H1 (cell line): ENCODE data around the gene NASP. TPM values are rescaled to one million over a fixed set of nuclear protein-coding genes. Genes with fewer than 3 reads are reported as not detected.

Experiments
- CTCF ChIA-PET: fragments of 300-600 bp; sonication (Branson Sonifier 250); formaldehyde crosslinking; loops from one replicate; lab custom pipeline; 2021; ENCODE audit not compliant: partially characterized antibody; lab: Charles Lee
- POLR2A ChIA-PET: fragments of 300-600 bp; sonication (Branson Sonifier 250); formaldehyde crosslinking; loops from one replicate; lab custom pipeline; 2021; ENCODE audit warnings: inconsistent platforms; ENCODE audit not compliant: partially characterized antibody; lab: Charles Lee
- DNase-seq, 2 experiments: peaks; one replicate each; pipeline versions ENCODE4 v3.0.0 to v3.0.0-alpha.2; 2010 to 2022; ENCODE audit warnings: low spot score in 2 of 2, low read depth in 1 of 2, mixed read lengths in 1 of 2
- FAIRE-seq: peaks from 2 replicates; lab custom pipeline; 2011; peaks lifted over from hg19 to GRCh38; lab: Jason Lieb, UNC
- H2AFZ ChIP-seq: 2 replicates; pipeline ENCODE4 v1.8.1; 2012; ENCODE audit warnings: low read length, inconsistent platforms
- H2AK5ac ChIP-seq: 2 replicates; pipeline ENCODE4 v1.6.1; 2013; ENCODE audit warnings: low read depth, low read length
- H2BK120ac ChIP-seq: replicated peaks from 2 replicates; pipeline ENCODE3; 2013; ENCODE audit warnings: low read depth, low read length, inconsistent platforms
- H2BK12ac ChIP-seq: 2 replicates; pipeline ENCODE4 v1.6.1; 2013; ENCODE audit warnings: low read depth, low read length
- H2BK15ac ChIP-seq: 2 replicates; pipeline ENCODE4 v1.6.1; 2013; ENCODE audit warnings: low read length
- H2BK20ac ChIP-seq: 2 replicates; pipeline ENCODE4 v1.6.1; 2013; ENCODE audit warnings: low read length
- H2BK5ac ChIP-seq: 2 replicates; pipeline ENCODE4 v1.6.1; 2013; ENCODE audit warnings: low read depth, low read length
- H3K14ac ChIP-seq: 2 replicates; pipeline ENCODE4 v1.6.1; 2013; ENCODE audit warnings: inconsistent platforms; ENCODE audit not compliant: insufficient read length
- H3K18ac ChIP-seq: 2 replicates; pipeline ENCODE4 v1.6.1; 2013; ENCODE audit warnings: low read length; ENCODE audit errors: extremely low read depth
- H3K23ac ChIP-seq: 2 replicates; pipeline ENCODE4 v1.6.1; 2013; ENCODE audit warnings: inconsistent platforms; ENCODE audit not compliant: insufficient read length
- H3K23me2 ChIP-seq: 2 replicates; pipeline ENCODE4 v1.6.1; 2013; ENCODE audit warnings: low read depth, low read length
- H3K27ac ChIP-seq: 2 replicates; pipeline ENCODE4 v1.6.1; 2011; ENCODE audit warnings: low read depth, low read length, inconsistent platforms
- H3K27me3 ChIP-seq, 4 experiments: replicated peaks in 1 of 4; 1 replicate in 1 of 4; 2 replicates in 3 of 4; pipeline versions ENCODE4 v1.6.1 to v1.8.1; 2011 to 2013; ENCODE audit warnings: low read length in 3 of 4, mild to moderate bottlenecking in 3 of 4, inconsistent platforms in 2 of 4, mixed read lengths in 2 of 4, moderate library complexity in 1 of 4; ENCODE audit not compliant: control insufficient read depth in 3 of 4, insufficient read depth in 3 of 4; ENCODE audit errors: extremely low read depth in 1 of 4
- H3K36me3 ChIP-seq, 4 experiments: 2 replicates each; pipeline versions ENCODE4 v1.6.1 to v1.8.1; 2011 to 2013; ENCODE audit warnings: mild to moderate bottlenecking in 4 of 4, low read length in 3 of 4, moderate library complexity in 2 of 4, control low read depth in 1 of 4, inconsistent platforms in 1 of 4; ENCODE audit not compliant: insufficient read depth in 4 of 4, control insufficient read depth in 2 of 4
- H3K4ac ChIP-seq: replicated peaks from 2 replicates; pipeline ENCODE3; 2013; ENCODE audit warnings: low read length, low read depth, mixed read lengths, inconsistent platforms; ENCODE audit not compliant: insufficient read length
- H3K4me1 ChIP-seq, 4 experiments: replicated peaks in 1 of 4; 1 replicate in 1 of 4; 2 replicates in 3 of 4; pipeline versions ENCODE4 v1.6.1 to v1.8.1; 2011 to 2013; ENCODE audit warnings: low read length in 3 of 4, inconsistent platforms in 2 of 4, mixed read lengths in 1 of 4; ENCODE audit not compliant: insufficient read depth in 4 of 4, control insufficient read depth in 3 of 4
- H3K4me2 ChIP-seq, 2 experiments: 2 replicates each; pipeline versions ENCODE4 v1.6.1 to v1.8.1; 2011 to 2013; ENCODE audit warnings: low read depth in 2 of 2, low read length in 2 of 2, control low read depth in 1 of 2, inconsistent platforms in 1 of 2, mild to moderate bottlenecking in 1 of 2; ENCODE audit not compliant: insufficient read depth in 1 of 2
- H3K4me3 ChIP-seq, 4 experiments: fragments of 200-600, 300-600 bp in 1 of 4; sonication (generic), shearing (Covaris generic), sonication (Bioruptor Twin) in 1 of 4; 2 replicates each; pipeline versions ENCODE4 v1.5.1 to v1.8.1; 2011 to 2016; ENCODE audit warnings: low read length in 4 of 4, low read depth in 3 of 4, control low read depth in 2 of 4, inconsistent platforms in 2 of 4, mild to moderate bottlenecking in 2 of 4, mixed read lengths in 1 of 4, moderate library complexity in 1 of 4; ENCODE audit not compliant: insufficient read depth in 2 of 4; ENCODE audit errors: extremely low read depth in 1 of 4
- H3K56ac ChIP-seq: replicated peaks from 2 replicates; pipeline ENCODE3; 2013; ENCODE audit warnings: low read depth, mild to moderate bottlenecking, mixed read lengths, low read length, inconsistent platforms; ENCODE audit not compliant: insufficient read length
- H3K79me1 ChIP-seq: 2 replicates; pipeline ENCODE4 v1.6.1; 2013; ENCODE audit warnings: low read depth, low read length, control low read depth
- H3K79me2 ChIP-seq, 2 experiments: 2 replicates each; pipeline versions ENCODE4 v1.6.1 to v1.8.1; 2012 to 2013; ENCODE audit warnings: low read length in 2 of 2, mild to moderate bottlenecking in 2 of 2, inconsistent platforms in 1 of 2; ENCODE audit not compliant: insufficient read depth in 2 of 2, control insufficient read depth in 1 of 2
- H3K9ac ChIP-seq, 4 experiments: replicated peaks in 1 of 4; 1 replicate in 1 of 4; 2 replicates in 3 of 4; pipeline versions ENCODE4 v1.6.1 to v1.8.1; 2011 to 2013; ENCODE audit warnings: low read depth in 3 of 4, low read length in 3 of 4, control low read depth in 2 of 4, mild to moderate bottlenecking in 2 of 4, moderate library complexity in 2 of 4, inconsistent platforms in 1 of 4; ENCODE audit errors: extremely low read depth in 1 of 4
- H3K9me3 ChIP-seq, 2 experiments: 2 replicates each; pipeline versions ENCODE4 v1.6.1 to v1.8.1; 2012 to 2013; ENCODE audit warnings: mild to moderate bottlenecking in 2 of 2, moderate library complexity in 2 of 2, control low read depth in 1 of 2, inconsistent platforms in 1 of 2, low read depth in 1 of 2, low read length in 1 of 2, mixed read lengths in 1 of 2; ENCODE audit not compliant: insufficient read depth in 2 of 2
- H4K20me1 ChIP-seq, 2 experiments: replicated peaks in 1 of 2; 2 replicates each; pipeline versions ENCODE3 to v1.8.1; 2011 to 2013; ENCODE audit warnings: inconsistent platforms in 2 of 2, low read length in 2 of 2, mild to moderate bottlenecking in 1 of 2; ENCODE audit not compliant: insufficient read depth in 2 of 2, control insufficient read depth in 1 of 2
- H4K5ac ChIP-seq: 2 replicates; pipeline ENCODE4 v1.6.1; 2013; ENCODE audit warnings: low read length, low read depth, mixed read lengths, inconsistent platforms; ENCODE audit not compliant: insufficient read length
- H4K8ac ChIP-seq: 2 replicates; pipeline ENCODE4 v1.8.0; 2013; ENCODE audit warnings: mild to moderate bottlenecking, moderate library complexity, low read length, inconsistent platforms; ENCODE audit not compliant: insufficient read depth; ENCODE audit errors: extremely low read depth
- H4K91ac ChIP-seq: replicated peaks from 2 replicates; pipeline ENCODE3; 2013; ENCODE audit warnings: low read length, mixed read lengths, inconsistent platforms; ENCODE audit not compliant: insufficient read length
- MAFK ChIP-seq: IDR thresholded peaks from 2 replicates; pipeline ENCODE4 v1.6.1; 2012; ENCODE audit warnings: low read depth, mild to moderate bottlenecking, improper control_type of control experiment, low read length
- NRF1 ChIP-seq: IDR thresholded peaks from 2 replicates; pipeline ENCODE4 v1.6.1; 2011; ENCODE audit warnings: mild to moderate bottlenecking, low read depth, low read length, improper control_type of control experiment
- POLR2AphosphoS5 ChIP-seq: IDR thresholded peaks from 2 replicates; pipeline ENCODE4 v1.6.1; 2011; ENCODE audit warnings: low read depth, low read length
- SP1 ChIP-seq: IDR thresholded peaks from 2 replicates; pipeline ENCODE4 v1.6.1; 2011; ENCODE audit warnings: low read depth, low read length
- TAF7 ChIP-seq: optimal IDR thresholded peaks from 2 replicates; pipeline ENCODE3; 2011; ENCODE audit warnings: low read depth, mild to moderate bottlenecking, inconsistent platforms, low read length, moderate library complexity, borderline replicate concordance
- TBP ChIP-seq: IDR thresholded peaks from 2 replicates; pipeline ENCODE4 v1.6.1; 2011; ENCODE audit warnings: low read depth, low read length, improper control_type of control experiment
- TCF12 ChIP-seq: IDR thresholded peaks from 2 replicates; pipeline ENCODE4 v1.6.1; 2011; ENCODE audit warnings: low read depth, mild to moderate bottlenecking, low read length
- WGBS, 2 experiments: shearing (Covaris generic) in 1 of 2; methylation state at CpG; one replicate each; pipeline versions ENCODE4 v1.1.6 to v1.1.7; 2013 to 2015; ENCODE audit warnings: low lambda C conversion rate in 2 of 2, mixed read lengths in 2 of 2, inconsistent platforms in 1 of 2, low coverage in 1 of 2, missing lambda C conversion rate in 1 of 2; ENCODE audit not compliant: insufficient replicate concordance in 2 of 2, insufficient coverage in 1 of 2, insufficient read length in 1 of 2; ENCODE audit errors: extremely low coverage in 1 of 2, missing lambda C conversion rate in 1 of 2; 5-methylcytosine and 5-hydroxymethylcytosine counted together
- polyA plus RNA-seq, 7 experiments: library from polyadenylated mRNA; depleted of rRNA in 3 of 7; stranded (reverse) in 5 of 7; unstranded in 2 of 7; fragments of >200 nt in 5 of 7; fragments of 200-250 nt in 2 of 7; gene quantifications; 1 replicate in 5 of 7; 2 replicates in 1 of 7; 4 replicates in 1 of 7; pipeline versions ENCODE4 v1.2.1 to v1.2.3, GENCODE V29; 2011 to 2013; ENCODE audit warnings: missing spikeins in 2 of 7, mixed read lengths in 2 of 7
- total RNA-seq: library from RNA; stranded (reverse); fragmentation: NEBNext Ultra II Directional; extraction: Animal tissue kit (Norgen Biotek cat#: 25700); gene quantifications from 2 replicates; pipeline ENCODE4 v1.2.1, GENCODE V29; 2021

The NASP gene
- total and polyA plus RNA-seq, 2 of the 8 experiments (the other 6 are each of a cell fraction or from before 2014, with no cell fraction given) = 263 to 647 TPM

- no peak overlapping the region for H3K9ac ChIP-seq
- no peak overlapping the region for H2BK12ac ChIP-seq
- FAIRE-seq = no peak
- H2BK15ac ChIP-seq = no peak overlapping the region
- no peak overlapping the region for H3K14ac ChIP-seq
- no peak overlapping the region for H3K4me3 ChIP-seq
- no peak overlapping the region for H4K8ac ChIP-seq
- H3K4me2 ChIP-seq = no peak overlapping the region
- no peak overlapping the region for H3K4ac ChIP-seq
- no peaks in the 10 kb centered on the region for H3K79me1 ChIP-seq
- TF ChIP-seq TAF7 (no peak), POLR2AphosphoS5 (no peak), NRF1 (no peak), MAFK (no peak), TBP (no peak), SP1 (no peak), TCF12 (no peak)
- no peak overlapping the region for H2AFZ ChIP-seq
- 91% methylated on average over 6 of the region's 6 CpGs; no CpG with 5 or more reads in 1 of the 2 experiments for WGBS, 2 experiments
- ChIA-PET POLR2A (interaction anchor here (1.0 to 35.7 kb wide), 9 partner anchors 9 to 49 kb away, joined by 3 to 741 read pairs (median 5); partner anchors contain the start of genes AKR1A1, NASP and PRDX1), CTCF (interaction anchor here (0.7 to 2.0 kb wide), 8 partner anchors 12 to 175 kb away, joined by 3 to 9 read pairs (median 5); partner anchors contain the start of gene PRDX1)
- H3K23ac ChIP-seq = no peak overlapping the region
- no peaks in the 10 kb centered on the region for H3K4me1 ChIP-seq
- no peak for DNase-seq
- H2BK5ac ChIP-seq = no peak overlapping the region
- H3K9me3 ChIP-seq = no peaks in the 10 kb centered on the region
- H2AK5ac ChIP-seq = no peak overlapping the region
- H2BK120ac ChIP-seq = no peak overlapping the region
- no peak overlapping the region for H3K18ac ChIP-seq
- H3K36me3 ChIP-seq = no peaks in the 10 kb centered on the region
- no peaks in the 10 kb centered on the region for H3K79me2 ChIP-seq
- no peaks in the 10 kb centered on the region for H4K20me1 ChIP-seq
- no peaks in the 10 kb centered on the region for H3K23me2 ChIP-seq
- H2BK20ac ChIP-seq = no peak overlapping the region
- H3K56ac ChIP-seq = no peak overlapping the region
- no peak overlapping the region for H4K91ac ChIP-seq
- H4K5ac ChIP-seq = no peak overlapping the region
- H3K27ac ChIP-seq = no peak overlapping the region
- H3K27me3 ChIP-seq = no peaks in the 10 kb centered on the region
Observed at GRCh38 chr1:45535988-45536766, 47.7 kb upstream of the NASP start.
